HCT116 (cell line): Measurements from ENCODE around the gene ITGAE. TPM values are rescaled to one million over a fixed set of nuclear protein-coding genes. Genes with fewer than 3 reads are reported as not detected.

Experiments used
- ATAC-seq: fragments of 200-7000 bp; cut with Tn5 transposase; 2 replicates; pipeline ENCODE4 v1.9.1; 2020; ENCODE audit warnings: mild to moderate bottlenecking, moderate library complexity
- BruUV-seq: library from RNA; stranded (reverse); fragments of 400-500 nt; replicated peaks from 2 replicates; lab custom pipeline; 2021; lab: Mats Ljungman, UMichigan
- CTCF ChIA-PET: fragments of 300-600 bp; sonication (Branson Sonifier 250); formaldehyde crosslinking; loops from one replicate; lab custom pipeline; 2021; ENCODE audit warnings: antibody characterized with exemption; lab: Charles Lee
- POLR2A ChIA-PET: fragments of 300-600, 350-600 bp; sonication (Branson Sonifier 250); formaldehyde crosslinking; loops from one replicate; lab custom pipeline; 2021; ENCODE audit warnings: antibody characterized with exemption; lab: Charles Lee
- RAD21 ChIA-PET, 2 experiments: fragments of 300-600 bp; sonication (Branson Sonifier 250); formaldehyde crosslinking; loops; one replicate each; lab custom pipeline; 2023; ENCODE audit warnings: low total read pairs in 2 of 2; ENCODE audit not compliant: uncharacterized antibody in 2 of 2, unreplicated experiment in 2 of 2, low non-redundant PET in 1 of 2; lab: Charles Lee
- DNase-seq: peaks from one replicate; pipeline ENCODE4 v3.0.0-alpha.2; 2010; ENCODE audit warnings: low read depth, low spot score
- H2AFZ ChIP-seq: fragments of 200-600 bp; shearing (Covaris generic), sonication (generic); 2 replicates; pipeline ENCODE4 v1.6.1; 2017; ENCODE audit warnings: low read depth, mixed run types, mixed read lengths, antibody characterized with exemption, low read length; ENCODE audit not compliant: poor library complexity, severe bottlenecking
- H3K27ac ChIP-seq: 2 replicates; pipeline ENCODE4 v1.5.1; 2012; ENCODE audit warnings: low read depth, low read length
- H3K27me3 ChIP-seq: fragments of 200-600 bp; sonication (generic); 2 replicates; pipeline ENCODE4 v1.6.1; 2016; ENCODE audit warnings: mixed run types, low read length, mixed read lengths; ENCODE audit not compliant: insufficient read depth
- H3K36me3 ChIP-seq, 2 experiments: fragments of 200-500 bp in 1 of 2; fragments of 200-600 bp in 1 of 2; sonication (Bioruptor generic) in 1 of 2; sonication (generic) in 1 of 2; 2 replicates each; pipeline versions ENCODE4 v1.5.1 to v1.6.1; 2014 to 2016; ENCODE audit warnings: low read length in 2 of 2, inconsistent platforms in 1 of 2, mixed read lengths in 1 of 2, mixed run types in 1 of 2; ENCODE audit not compliant: insufficient read depth in 2 of 2, control insufficient read depth in 1 of 2
- H3K4me1 ChIP-seq, 2 experiments: fragments of 200-600 bp in 1 of 2; sonication (generic) in 1 of 2; 2 replicates each; pipeline versions ENCODE4 v1.5.1 to v1.6.1; 2012 to 2017; ENCODE audit warnings: low read length in 2 of 2, inconsistent platforms in 1 of 2, mild to moderate bottlenecking in 1 of 2, mixed read lengths in 1 of 2, mixed run types in 1 of 2, moderate library complexity in 1 of 2; ENCODE audit not compliant: insufficient read depth in 2 of 2, control insufficient read depth in 1 of 2
- H3K4me2 ChIP-seq: fragments of 200-600 bp; sonication (generic); 2 replicates; pipeline ENCODE4 v1.6.1; 2017; ENCODE audit warnings: mixed run types, low read length, mixed read lengths
- H3K4me3 ChIP-seq, 2 experiments: fragments of 200-600 bp in 1 of 2; sonication (generic) in 1 of 2; replicated peaks in 1 of 2; 2 replicates each; pipeline ENCODE4 v1.5.1; 2011 to 2016; ENCODE audit warnings: low read length in 2 of 2, control low read depth in 1 of 2, low read depth in 1 of 2, mild to moderate bottlenecking in 1 of 2, mixed read lengths in 1 of 2, mixed run types in 1 of 2
- H3K79me2 ChIP-seq: fragments of 200-600 bp; sonication (generic); 2 replicates; pipeline ENCODE4 v1.6.1; 2017; ENCODE audit warnings: mild to moderate bottlenecking, mixed run types, low read length, moderate library complexity, mixed read lengths; ENCODE audit not compliant: insufficient read depth
- H3K9ac ChIP-seq: fragments of 200-600 bp; sonication (generic); 2 replicates; pipeline ENCODE4 v1.6.1; 2016; ENCODE audit warnings: low read length, mixed read lengths
- H3K9me2 ChIP-seq: fragments of 200-600 bp; sonication (generic), shearing (Covaris generic); 2 replicates; pipeline ENCODE4 v1.6.1; 2017; ENCODE audit warnings: mixed run types, mild to moderate bottlenecking, moderate library complexity; ENCODE audit not compliant: insufficient read depth
- H3K9me3 ChIP-seq, 2 experiments: fragments of 200-500 bp in 1 of 2; fragments of 200-600 bp in 1 of 2; sonication (Bioruptor generic) in 1 of 2; sonication (generic) in 1 of 2; 2 replicates each; pipeline ENCODE4 v1.6.1; 2014 to 2017; ENCODE audit warnings: low read length in 2 of 2, mixed read lengths in 2 of 2, inconsistent platforms in 1 of 2, low read depth in 1 of 2, mild to moderate bottlenecking in 1 of 2, mixed run types in 1 of 2, moderate library complexity in 1 of 2; ENCODE audit not compliant: control insufficient read depth in 1 of 2, insufficient read depth in 1 of 2
- H4K20me1 ChIP-seq: fragments of 200-600 bp; sonication (generic), shearing (Covaris generic); 2 replicates; pipeline ENCODE4 v1.6.1; 2017; ENCODE audit warnings: mixed run types, mild to moderate bottlenecking, moderate library complexity; ENCODE audit not compliant: insufficient read depth
- CBX3 ChIP-seq: IDR thresholded peaks from 2 replicates; pipeline ENCODE4 v1.6.1; 2012; ENCODE audit warnings: low read depth
- CEBPB ChIP-seq: IDR thresholded peaks from 2 replicates; pipeline ENCODE4 v1.6.1; 2012; ENCODE audit warnings: low read depth
- EGR1 ChIP-seq: IDR thresholded peaks from 2 replicates; pipeline ENCODE4 v1.6.1; 2012; ENCODE audit warnings: low read depth
- ELF1 ChIP-seq: IDR thresholded peaks from 2 replicates; pipeline ENCODE4 v1.6.1; 2012; ENCODE audit warnings: low read depth, borderline replicate concordance
- FOSL1 ChIP-seq: IDR thresholded peaks from 2 replicates; pipeline ENCODE4 v1.6.1; 2012; ENCODE audit warnings: low read depth
- JUND ChIP-seq: IDR thresholded peaks from 2 replicates; pipeline ENCODE4 v1.6.1; 2012
- POLR2A ChIP-seq: IDR thresholded peaks from 2 replicates; pipeline ENCODE4 v1.7.0; 2011; ENCODE audit warnings: borderline replicate concordance; ENCODE audit not compliant: insufficient read depth, insufficient read length; ENCODE audit errors: extremely low read depth
- POLR2AphosphoS5 ChIP-seq: IDR thresholded peaks from 2 replicates; pipeline ENCODE4 v1.6.1; 2011; ENCODE audit warnings: mild to moderate bottlenecking, low read depth, low read length, moderate library complexity
- RAD21 ChIP-seq: IDR thresholded peaks from 2 replicates; pipeline ENCODE4 v1.6.1; 2012; ENCODE audit warnings: low read depth, mild to moderate bottlenecking
- SIN3A ChIP-seq: IDR thresholded peaks from 2 replicates; pipeline ENCODE4 v1.6.1; 2012; ENCODE audit warnings: low read depth
- TCF7L2 ChIP-seq: IDR thresholded peaks from 2 replicates; pipeline ENCODE4 v1.7.0; 2011; ENCODE audit warnings: borderline replicate concordance, inconsistent platforms; ENCODE audit not compliant: insufficient read depth, insufficient read length; ENCODE audit errors: extremely low read depth
- YY1 ChIP-seq: IDR thresholded peaks from 2 replicates; pipeline ENCODE4 v1.6.1; 2011; ENCODE audit warnings: low read length, low read depth, moderate library complexity, mild to moderate bottlenecking; ENCODE audit not compliant: insufficient replicate concordance; ENCODE audit errors: extremely low read depth
- ZFX ChIP-seq: fragments of 450-650 bp; IDR thresholded peaks from 2 replicates; pipeline ENCODE4 v1.6.1; 2017
- ZNF274 ChIP-seq: fragments of 200-500 bp; sonication (Bioruptor generic); IDR thresholded peaks from 2 replicates; pipeline ENCODE4 v1.6.1; 2014; ENCODE audit warnings: mild to moderate bottlenecking, low read depth, low read length, inconsistent platforms
- intact Hi-C: fragments of 100-400 bp; cut with micrococcal nuclease; formaldehyde crosslinking; loops from 2 replicates; pipeline ENCODE4 v1.10.0; 2022
- total RNA-seq: library from RNA; stranded (reverse); gene quantifications from one replicate; pipeline ENCODE4 v1.2.1, GENCODE V29; 2021; ENCODE audit not compliant: unreplicated experiment
- TF ChIP-seq, protein P1 (sequence below): IDR thresholded peaks from 2 replicates; pipeline ENCODE4 v1.6.1; 2012; ENCODE audit warnings: low read depth
- TF ChIP-seq, protein P2 (sequence below): IDR thresholded peaks from 2 replicates; pipeline ENCODE4 v1.6.1; 2011; ENCODE audit warnings: mild to moderate bottlenecking, low read length, moderate library complexity; ENCODE audit not compliant: insufficient replicate concordance; ENCODE audit errors: extremely low read depth
- TF ChIP-seq, protein P3 (sequence below): IDR thresholded peaks from 2 replicates; pipeline ENCODE4 v1.6.1; 2012
- TF ChIP-seq, protein P4 (sequence below): IDR thresholded peaks from 2 replicates; pipeline ENCODE4 v1.6.1; 2012

The ITGAE gene
- total RNA-seq, 1 experiment from 2014 or later = 19.9 TPM

DNA sequence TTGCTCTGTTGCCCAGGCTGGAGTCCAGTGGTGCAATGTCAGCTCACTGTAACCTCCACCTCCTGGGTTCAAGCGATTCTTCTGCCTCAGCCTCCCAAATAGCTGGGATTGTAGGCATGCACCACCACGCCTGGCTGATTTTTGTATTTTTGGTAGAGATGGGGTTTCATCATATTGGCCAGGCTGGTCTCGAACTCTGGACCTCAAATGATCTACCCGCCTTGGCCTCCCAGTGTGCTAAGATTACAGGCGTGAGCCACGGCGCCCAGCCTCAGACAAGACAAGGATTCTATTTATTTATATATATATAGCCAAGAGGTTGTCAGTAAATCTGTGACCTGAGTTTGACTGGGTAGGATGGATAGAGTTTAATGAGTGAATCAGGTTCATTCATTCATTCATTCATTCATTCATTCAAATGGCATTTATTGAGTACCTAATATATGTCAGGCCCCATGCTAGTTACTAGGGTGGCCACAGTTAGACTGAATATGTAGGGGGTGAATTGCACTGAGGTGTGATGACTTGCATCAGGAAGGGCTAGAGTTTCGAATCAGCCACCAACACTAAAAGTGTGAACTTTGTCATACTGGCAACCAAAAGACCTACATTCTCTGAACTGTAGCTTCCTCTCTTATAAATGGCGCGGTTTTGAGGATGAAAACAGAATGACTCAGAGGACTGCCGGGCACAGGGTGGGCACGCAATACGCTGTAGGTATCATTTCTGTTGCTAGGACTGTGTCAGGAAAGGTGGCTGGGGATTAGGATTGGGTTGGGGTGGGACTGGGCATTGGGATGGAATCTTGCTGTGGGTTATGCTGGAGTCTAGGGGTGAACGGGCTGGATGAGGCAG is 37.8 kb downstream of the ITGAE start:
- intact Hi-C loops = no loop called here
- no peak for ATAC-seq
- Histone ChIP-seq H3K4me1 (peaks cover 0 to 17% of the 10 kb centered on the region in 2 experiments; a peak in 2 of 4 replicates), H3K27me3 (no peaks in the 10 kb centered on the region), H3K9me3 (no peaks in the 10 kb centered on the region), H4K20me1 (no peaks in the 10 kb centered on the region), H3K9me2 (no peaks in the 10 kb centered on the region), H2AFZ (no peak overlapping the region), H3K79me2 (no peaks in the 10 kb centered on the region), H3K4me3 (no peak overlapping the region), H3K4me2 (no peak overlapping the region), H3K9ac (no peak overlapping the region), H3K36me3 (no peaks in the 10 kb centered on the region), H3K27ac (no peak overlapping the region)
- ChIA-PET POLR2A (no interaction called here), RAD21 (no interaction called here), CTCF (interaction anchor here (1.1 to 2.5 kb wide), 2 partner anchors 25 to 161 kb away, joined by 3 to 8 read pairs; no protein-coding TSS in a partner anchor)
- no peak for DNase-seq
- no TSS peak for BruUV-seq
- TF ChIP-seq ZNF274 (no peak), JUND (no peak), SIN3A (no peak), YY1 (no peak), FOSL1 (no peak), CEBPB (no peak), EGR1 (no peak), ZFX (no peak), TCF7L2 (no peak), RAD21 (no peak), ELF1 (no peak), CBX3 (no peak), POLR2A (no peak), POLR2AphosphoS5 (no peak)
- TF ChIP-seq, protein P1, sequence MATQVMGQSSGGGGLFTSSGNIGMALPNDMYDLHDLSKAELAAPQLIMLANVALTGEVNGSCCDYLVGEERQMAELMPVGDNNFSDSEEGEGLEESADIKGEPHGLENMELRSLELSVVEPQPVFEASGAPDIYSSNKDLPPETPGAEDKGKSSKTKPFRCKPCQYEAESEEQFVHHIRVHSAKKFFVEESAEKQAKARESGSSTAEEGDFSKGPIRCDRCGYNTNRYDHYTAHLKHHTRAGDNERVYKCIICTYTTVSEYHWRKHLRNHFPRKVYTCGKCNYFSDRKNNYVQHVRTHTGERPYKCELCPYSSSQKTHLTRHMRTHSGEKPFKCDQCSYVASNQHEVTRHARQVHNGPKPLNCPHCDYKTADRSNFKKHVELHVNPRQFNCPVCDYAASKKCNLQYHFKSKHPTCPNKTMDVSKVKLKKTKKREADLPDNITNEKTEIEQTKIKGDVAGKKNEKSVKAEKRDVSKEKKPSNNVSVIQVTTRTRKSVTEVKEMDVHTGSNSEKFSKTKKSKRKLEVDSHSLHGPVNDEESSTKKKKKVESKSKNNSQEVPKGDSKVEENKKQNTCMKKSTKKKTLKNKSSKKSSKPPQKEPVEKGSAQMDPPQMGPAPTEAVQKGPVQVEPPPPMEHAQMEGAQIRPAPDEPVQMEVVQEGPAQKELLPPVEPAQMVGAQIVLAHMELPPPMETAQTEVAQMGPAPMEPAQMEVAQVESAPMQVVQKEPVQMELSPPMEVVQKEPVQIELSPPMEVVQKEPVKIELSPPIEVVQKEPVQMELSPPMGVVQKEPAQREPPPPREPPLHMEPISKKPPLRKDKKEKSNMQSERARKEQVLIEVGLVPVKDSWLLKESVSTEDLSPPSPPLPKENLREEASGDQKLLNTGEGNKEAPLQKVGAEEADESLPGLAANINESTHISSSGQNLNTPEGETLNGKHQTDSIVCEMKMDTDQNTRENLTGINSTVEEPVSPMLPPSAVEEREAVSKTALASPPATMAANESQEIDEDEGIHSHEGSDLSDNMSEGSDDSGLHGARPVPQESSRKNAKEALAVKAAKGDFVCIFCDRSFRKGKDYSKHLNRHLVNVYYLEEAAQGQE = no peak
- TF ChIP-seq, protein P2, sequence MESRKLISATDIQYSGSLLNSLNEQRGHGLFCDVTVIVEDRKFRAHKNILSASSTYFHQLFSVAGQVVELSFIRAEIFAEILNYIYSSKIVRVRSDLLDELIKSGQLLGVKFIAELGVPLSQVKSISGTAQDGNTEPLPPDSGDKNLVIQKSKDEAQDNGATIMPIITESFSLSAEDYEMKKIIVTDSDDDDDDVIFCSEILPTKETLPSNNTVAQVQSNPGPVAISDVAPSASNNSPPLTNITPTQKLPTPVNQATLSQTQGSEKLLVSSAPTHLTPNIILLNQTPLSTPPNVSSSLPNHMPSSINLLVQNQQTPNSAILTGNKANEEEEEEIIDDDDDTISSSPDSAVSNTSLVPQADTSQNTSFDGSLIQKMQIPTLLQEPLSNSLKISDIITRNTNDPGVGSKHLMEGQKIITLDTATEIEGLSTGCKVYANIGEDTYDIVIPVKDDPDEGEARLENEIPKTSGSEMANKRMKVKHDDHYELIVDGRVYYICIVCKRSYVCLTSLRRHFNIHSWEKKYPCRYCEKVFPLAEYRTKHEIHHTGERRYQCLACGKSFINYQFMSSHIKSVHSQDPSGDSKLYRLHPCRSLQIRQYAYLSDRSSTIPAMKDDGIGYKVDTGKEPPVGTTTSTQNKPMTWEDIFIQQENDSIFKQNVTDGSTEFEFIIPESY = no peak
- TF ChIP-seq, protein P3, sequence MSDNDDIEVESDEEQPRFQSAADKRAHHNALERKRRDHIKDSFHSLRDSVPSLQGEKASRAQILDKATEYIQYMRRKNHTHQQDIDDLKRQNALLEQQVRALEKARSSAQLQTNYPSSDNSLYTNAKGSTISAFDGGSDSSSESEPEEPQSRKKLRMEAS = no peak
- TF ChIP-seq, protein P4, sequence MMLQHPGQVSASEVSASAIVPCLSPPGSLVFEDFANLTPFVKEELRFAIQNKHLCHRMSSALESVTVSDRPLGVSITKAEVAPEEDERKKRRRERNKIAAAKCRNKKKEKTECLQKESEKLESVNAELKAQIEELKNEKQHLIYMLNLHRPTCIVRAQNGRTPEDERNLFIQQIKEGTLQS = no peak
